HG03066 (cell line): ENCODE measurements around the gene KHDC1.
"Not testable (repeated sequence)": the region's sequence is repeated elsewhere in the genome, so short reads cannot be mapped to it uniquely, and the experiment has no call there.

Experiments used
- ATAC-seq: cut with Tn5 transposase; IDR thresholded peaks from one replicate; pipeline ENCODE4 v1.9.1; 2021; ENCODE audit warnings: low read depth; ENCODE audit not compliant: unreplicated experiment

Gene KHDC1

GRCh38 chr6:73262671-73263569, at the start of gene KHDC1:
Gene KHDC1, minus strand, starts transcription at chr6:73263196. Its CDS starts 20,679 bp downstream, at chr6:73242517.
- peak; percentile 88 for ATAC-seq

- not testable (repeated sequence) for ATAC-seq
These were observed 47.5 kb upstream of the KHDC1 start for GRCh38 chr6:73310503-73310845.

- peak; percentile 97 for ATAC-seq
These were observed 46.9 kb upstream of the KHDC1 start for GRCh38 chr6:73309785-73310502.

GRCh38 chr6:73309535-73309784, 46.5 kb upstream of the KHDC1 start:
- ATAC-seq: peak; percentile 37

- ATAC-seq: no peak
These were observed 45.9 kb upstream of the KHDC1 start for GRCh38 chr6:73308712-73309534.

- ATAC-seq: not testable (repeated sequence)
These were observed 40.8 kb upstream of the KHDC1 start for GRCh38 chr6:73303773-73304172.

GRCh38 chr6:73302339-73302738, 39.3 kb upstream of the KHDC1 start:
- no peak for ATAC-seq

- no peak for ATAC-seq
These were observed 36.4 kb upstream of the KHDC1 start for GRCh38 chr6:73299151-73299971.

- ATAC-seq: no peak
These were observed 30.3 kb upstream of the KHDC1 start for GRCh38 chr6:73293331-73293730.

- no peak for ATAC-seq
These were observed 27.4 kb upstream of the KHDC1 start for GRCh38 chr6:73290435-73290834.

GRCh38 chr6:73286752-73287151, 23.8 kb upstream of the KHDC1 start:
- ATAC-seq: no peak

- no peak for ATAC-seq
These were observed 22.8 kb upstream of the KHDC1 start for GRCh38 chr6:73285674-73286283.

GRCh38 chr6:73282871-73283270, 19.9 kb upstream of the KHDC1 start:
- no peak for ATAC-seq

- ATAC-seq: not testable (repeated sequence)
These were observed 18.7 kb upstream of the KHDC1 start for GRCh38 chr6:73281684-73282083.

GRCh38 chr6:73269296-73269695, 6.3 kb upstream of the KHDC1 start:
- ATAC-seq: not testable (repeated sequence)

GRCh38 chr6:73268896-73269295, 5.9 kb upstream of the KHDC1 start:
- ATAC-seq: not testable (repeated sequence)

GRCh38 chr6:73264446-73264845, 1.4 kb upstream of the KHDC1 start:
- no peak for ATAC-seq

- ATAC-seq: peak; percentile 18
These were observed 544 bp upstream of the KHDC1 start for GRCh38 chr6:73263570-73263909.

GRCh38 chr6:73258721-73259120, 4.3 kb downstream of the KHDC1 start:
- ATAC-seq: no peak

- ATAC-seq: not testable (repeated sequence)
These were observed 8.7 kb downstream of the KHDC1 start for GRCh38 chr6:73254323-73254722.
